ENCODE results near the gene KCNN3.

The KCNN3 gene

GRCh38 chr1:154878371-154879037 lies 8.4 kb upstream of the KCNN3 start:
- DNase-seq = peak; percentile 55

DNA sequence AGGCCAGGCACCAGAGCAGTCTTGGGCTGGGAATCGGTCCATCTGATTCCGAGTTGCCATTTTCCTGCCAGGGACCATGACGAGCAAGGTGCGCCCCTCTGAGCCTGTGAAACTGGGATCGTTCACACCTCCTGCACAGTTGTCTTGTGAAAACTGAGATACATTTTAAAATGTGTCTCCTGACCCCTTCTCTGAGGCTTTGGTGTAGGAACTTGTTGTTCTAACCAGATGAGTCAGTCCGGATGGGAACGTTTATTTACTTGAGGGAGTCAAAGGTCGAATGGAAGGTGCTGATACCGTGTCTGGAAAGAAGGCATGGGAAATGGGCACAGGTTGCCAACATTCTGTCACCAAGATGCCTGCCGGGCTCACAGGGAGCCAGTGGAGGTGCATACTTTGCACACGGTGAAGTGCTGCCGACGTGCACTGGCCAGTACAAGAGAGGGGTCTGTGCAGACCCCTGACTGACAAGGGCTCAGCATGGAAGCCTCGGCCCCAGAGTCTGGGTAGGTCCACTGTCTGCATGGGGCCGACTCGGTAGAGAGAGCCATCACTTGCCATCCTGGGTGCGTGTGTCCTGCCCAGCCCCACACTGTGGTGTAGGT lies 7.4 kb upstream of the KCNN3 start:
- no peak for DNase-seq

GRCh38 chr1:154876842-154877369 lies 6.8 kb upstream of the KCNN3 start:
- DNase-seq = no peak

DNA sequence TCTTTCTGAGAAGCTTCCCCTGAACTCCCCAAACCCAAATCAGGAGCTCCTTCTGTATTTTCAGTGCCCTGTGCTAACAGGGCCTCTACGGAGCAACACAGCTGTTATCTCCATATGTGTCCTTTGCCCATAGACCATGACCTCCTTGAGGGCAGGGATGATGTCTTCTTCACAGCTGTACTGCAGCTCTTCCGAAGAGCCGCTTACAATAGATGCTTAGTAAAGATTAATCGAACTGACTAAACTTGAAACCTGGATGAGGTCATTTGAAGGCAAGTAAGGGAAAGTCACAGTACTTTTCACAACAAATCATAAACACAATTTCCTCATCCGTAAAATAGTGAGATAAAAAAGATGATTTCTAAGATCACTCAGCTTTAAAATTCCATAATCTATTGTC lies 4.4 kb upstream of the KCNN3 start:
- no peak for DNase-seq

DNA sequence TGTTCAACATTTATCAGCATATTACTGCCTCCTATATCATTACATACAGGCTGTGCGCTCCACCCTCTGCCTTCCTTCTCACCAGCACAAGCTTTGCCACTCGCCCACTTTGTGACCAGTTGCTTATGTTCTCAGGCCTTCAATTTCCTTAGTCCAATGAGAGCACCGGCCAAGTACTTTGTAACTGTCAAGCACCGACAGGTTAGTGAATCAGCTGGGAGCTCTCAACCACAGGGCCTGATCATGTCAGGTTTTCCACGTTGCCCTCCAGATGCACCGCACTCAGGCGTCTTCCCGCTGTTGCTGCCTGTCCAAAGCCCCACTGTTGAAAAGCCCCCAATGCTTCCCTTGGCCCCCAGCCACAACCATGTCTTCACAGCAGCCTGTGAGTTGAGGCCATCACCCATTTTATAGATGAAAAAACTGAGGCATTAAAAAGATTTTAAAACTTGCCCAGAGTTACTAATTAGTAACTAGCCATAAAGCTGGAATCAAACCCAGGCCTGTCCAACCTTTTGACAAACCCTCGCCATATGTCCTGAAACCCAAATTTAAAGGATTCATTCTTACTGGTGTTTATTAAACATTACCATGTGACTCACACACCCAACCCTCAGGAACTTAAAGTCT lies 3.4 kb upstream of the KCNN3 start:
- no peak for DNase-seq

GRCh38 chr1:154871374-154871773 lies 1.3 kb upstream of the KCNN3 start:
- no peak for DNase-seq

- DNase-seq = no peak
Measured at GRCh38 chr1:154870734-154871133, 653 bp upstream of the KCNN3 start.

- no peak for DNase-seq
Measured at GRCh38 chr1:154869351-154870114, 548 bp downstream of the KCNN3 start.

DNA sequence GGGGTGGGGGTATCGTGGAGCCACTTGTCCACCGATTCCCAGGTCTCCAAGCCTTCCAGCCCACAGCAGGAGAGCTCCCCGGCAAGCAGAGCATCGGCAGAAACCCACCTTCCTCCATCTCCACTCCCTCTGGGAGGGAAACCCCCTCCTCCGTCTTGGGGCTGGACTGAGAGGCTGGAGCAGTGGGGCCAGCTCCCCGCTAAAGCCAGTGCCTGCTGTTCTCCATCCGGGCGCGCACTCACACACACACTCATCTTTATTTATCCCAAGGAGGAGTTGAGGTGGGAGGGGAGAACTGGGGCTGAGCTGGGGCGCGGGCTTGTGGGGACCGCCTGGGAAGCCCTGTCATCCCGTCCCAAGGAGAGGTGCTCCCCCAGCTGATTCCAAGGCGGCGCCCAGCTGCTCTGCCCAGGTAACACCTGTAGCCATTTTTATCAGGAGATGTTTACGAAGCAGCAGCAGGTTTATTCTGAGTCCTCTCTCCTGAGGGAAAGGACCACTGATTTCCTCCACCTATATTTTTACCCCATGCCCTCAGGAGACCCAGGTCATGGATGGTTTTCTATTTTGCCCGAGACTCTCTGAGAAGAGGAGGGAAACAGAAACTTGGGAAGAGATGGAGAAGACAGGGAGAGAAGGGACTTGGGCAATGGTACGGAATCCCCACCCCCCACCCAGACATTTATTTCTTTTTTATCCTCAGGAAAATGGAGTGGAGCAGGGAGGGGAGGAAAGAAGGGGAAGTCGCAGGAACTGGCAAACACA lies 2.1 kb downstream of the KCNN3 start:
- no peak for DNase-seq

DNA sequence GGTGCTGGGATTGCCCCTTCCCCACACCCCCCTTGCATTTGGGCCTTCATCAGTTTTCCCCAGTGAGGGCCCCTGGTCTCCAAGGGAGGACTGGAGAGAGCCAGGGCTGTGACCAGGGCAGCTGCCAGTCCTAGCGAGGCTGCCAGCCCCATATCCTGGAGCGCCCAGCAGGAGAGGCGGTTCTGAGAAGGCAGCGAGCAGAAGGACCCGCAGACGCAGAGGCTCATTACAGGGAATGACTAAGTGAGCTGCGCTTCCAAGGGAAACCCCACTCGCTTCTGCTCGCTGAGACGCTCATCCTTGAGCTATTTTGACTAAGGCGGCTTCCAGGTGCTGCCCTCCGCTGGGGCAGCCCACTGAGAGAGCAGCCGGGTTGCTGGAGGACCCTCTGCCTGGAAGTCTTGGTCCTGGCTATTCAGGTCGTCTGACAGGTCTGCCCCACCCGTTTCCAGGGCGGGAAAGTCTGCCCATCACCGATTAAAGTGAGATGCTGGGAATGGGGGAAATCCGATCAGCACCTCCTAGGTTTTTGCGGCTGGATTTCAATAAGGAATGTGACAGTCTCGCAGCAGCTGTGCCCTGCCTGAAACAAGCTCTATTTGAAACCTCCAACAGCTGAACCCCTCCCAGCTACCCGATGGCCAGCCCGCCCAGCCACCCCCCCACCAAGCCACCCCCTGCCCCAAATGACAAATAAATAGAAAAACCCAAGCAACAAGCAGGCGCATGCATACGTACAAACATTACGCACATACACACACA lies 2.8 kb downstream of the KCNN3 start:
- DNase-seq = no peak

DNA sequence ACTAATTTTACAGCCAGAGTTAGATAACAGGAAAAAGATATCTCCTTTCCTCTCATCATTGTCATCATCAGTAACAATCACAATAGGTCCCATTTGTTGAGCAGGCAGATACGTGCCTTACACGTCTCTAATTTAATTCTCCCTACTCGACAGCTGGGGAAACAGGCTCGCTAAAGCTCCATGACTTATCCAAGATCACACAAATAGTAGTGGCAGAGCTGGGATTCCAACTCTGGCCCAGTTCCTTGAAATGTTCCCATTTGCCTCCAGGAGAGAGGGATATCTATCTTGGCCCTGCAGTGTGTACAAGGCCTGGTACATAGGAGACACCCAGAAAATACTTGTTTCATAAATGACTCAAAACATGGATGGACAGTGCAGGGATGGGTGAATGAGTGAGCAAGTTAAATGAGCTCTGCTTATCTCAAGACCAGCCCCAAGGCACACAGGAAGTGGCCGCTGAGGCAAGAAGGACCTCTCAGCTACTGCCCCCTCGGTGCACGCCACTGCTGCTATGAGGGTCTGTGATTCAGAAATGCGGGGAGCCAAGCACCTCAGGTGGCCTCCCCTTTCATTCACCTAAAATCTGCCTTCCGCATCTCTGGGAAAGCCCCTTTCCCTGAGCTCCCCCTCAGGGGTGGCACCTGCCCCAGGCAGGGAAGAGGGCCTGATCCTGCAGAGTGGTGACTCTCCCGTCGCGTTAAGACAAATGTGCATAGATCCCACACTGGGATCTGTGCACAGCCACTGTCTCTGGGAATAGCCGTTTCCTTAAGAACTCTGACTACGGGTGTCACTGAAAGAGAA lies 3.6 kb downstream of the KCNN3 start:
- DNase-seq = no peak

- DNase-seq = no peak
Measured at GRCh38 chr1:154865442-154866256, 4.4 kb downstream of the KCNN3 start.

- DNase-seq = no peak
Measured at GRCh38 chr1:154864189-154864975, 5.7 kb downstream of the KCNN3 start.

- peak; percentile 14 for DNase-seq
Measured at GRCh38 chr1:154863315-154864174, 6.5 kb downstream of the KCNN3 start.

- DNase-seq = no peak
Measured at GRCh38 chr1:154862907-154863306, 7.2 kb downstream of the KCNN3 start.

DNA sequence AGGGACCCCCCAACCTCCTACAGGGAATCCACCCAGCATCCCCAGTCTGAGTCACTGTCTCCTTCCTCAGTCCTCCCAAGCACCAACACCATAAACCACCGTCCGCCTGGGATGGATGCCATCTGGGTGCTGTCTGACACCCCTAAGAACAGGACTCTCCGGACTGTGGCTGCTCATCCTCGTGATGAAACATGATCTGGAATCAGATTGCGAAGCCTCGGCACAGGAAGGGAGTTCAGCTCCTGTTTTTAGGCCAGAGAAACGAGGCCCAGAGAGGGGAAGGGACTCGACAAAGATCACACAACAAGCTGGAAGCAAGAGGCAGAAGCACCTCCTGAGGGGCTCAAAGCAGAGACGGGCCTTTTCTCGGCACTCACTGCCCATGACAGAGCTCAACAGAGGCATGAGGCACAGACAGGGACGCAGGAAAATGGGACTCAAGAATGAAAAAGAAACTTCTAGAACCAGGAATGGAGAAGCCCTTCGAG lies 8.4 kb downstream of the KCNN3 start:
- no peak for DNase-seq

- no peak for DNase-seq
Measured at GRCh38 chr1:154860156-154860870, 9.8 kb downstream of the KCNN3 start.

Data from activated effector memory CD4-positive, alpha-beta T cell treated with Interleukin-2 at 50 U/mL for 16 hours (primary cell).